H1 (cell line): ENCODE results near the gene LRRC72. TPM values are rescaled to one million over a fixed set of nuclear protein-coding genes. Genes with fewer than 3 reads are reported as not detected.
"Not testable (repeated sequence)": the region's sequence is repeated elsewhere in the genome, so short reads cannot be mapped to it uniquely, and the experiment has no call there.

Experiments used
- CTCF ChIA-PET: fragments of 300-600 bp; sonication (Branson Sonifier 250); formaldehyde crosslinking; loops from one replicate; lab custom pipeline; 2021; ENCODE audit not compliant: partially characterized antibody; lab: Charles Lee
- POLR2A ChIA-PET: fragments of 300-600 bp; sonication (Branson Sonifier 250); formaldehyde crosslinking; loops from one replicate; lab custom pipeline; 2021; ENCODE audit warnings: inconsistent platforms; ENCODE audit not compliant: partially characterized antibody; lab: Charles Lee
- DNase-seq, 2 experiments: peaks; one replicate each; pipeline versions ENCODE4 v3.0.0 to v3.0.0-alpha.2; 2010 to 2022; ENCODE audit warnings: low spot score in 2 of 2, low read depth in 1 of 2, mixed read lengths in 1 of 2
- FAIRE-seq: peaks from 2 replicates; lab custom pipeline; 2011; peaks lifted over from hg19 to GRCh38; lab: Jason Lieb, UNC
- H2AFZ ChIP-seq: 2 replicates; pipeline ENCODE4 v1.8.1; 2012; ENCODE audit warnings: low read length, inconsistent platforms
- H2AK5ac ChIP-seq: 2 replicates; pipeline ENCODE4 v1.6.1; 2013; ENCODE audit warnings: low read depth, low read length
- H2BK120ac ChIP-seq: replicated peaks from 2 replicates; pipeline ENCODE3; 2013; ENCODE audit warnings: low read depth, low read length, inconsistent platforms
- H2BK12ac ChIP-seq: 2 replicates; pipeline ENCODE4 v1.6.1; 2013; ENCODE audit warnings: low read depth, low read length
- H2BK15ac ChIP-seq: 2 replicates; pipeline ENCODE4 v1.6.1; 2013; ENCODE audit warnings: low read length
- H2BK20ac ChIP-seq: 2 replicates; pipeline ENCODE4 v1.6.1; 2013; ENCODE audit warnings: low read length
- H2BK5ac ChIP-seq: 2 replicates; pipeline ENCODE4 v1.6.1; 2013; ENCODE audit warnings: low read depth, low read length
- H3K14ac ChIP-seq: 2 replicates; pipeline ENCODE4 v1.6.1; 2013; ENCODE audit warnings: inconsistent platforms; ENCODE audit not compliant: insufficient read length
- H3K18ac ChIP-seq: 2 replicates; pipeline ENCODE4 v1.6.1; 2013; ENCODE audit warnings: low read length; ENCODE audit errors: extremely low read depth
- H3K23ac ChIP-seq: 2 replicates; pipeline ENCODE4 v1.6.1; 2013; ENCODE audit warnings: inconsistent platforms; ENCODE audit not compliant: insufficient read length
- H3K23me2 ChIP-seq: 2 replicates; pipeline ENCODE4 v1.6.1; 2013; ENCODE audit warnings: low read depth, low read length
- H3K27ac ChIP-seq: 2 replicates; pipeline ENCODE4 v1.6.1; 2011; ENCODE audit warnings: low read depth, low read length, inconsistent platforms
- H3K27me3 ChIP-seq, 4 experiments: replicated peaks in 1 of 4; 1 replicate in 1 of 4; 2 replicates in 3 of 4; pipeline versions ENCODE4 v1.6.1 to v1.8.1; 2011 to 2013; ENCODE audit warnings: low read length in 3 of 4, mild to moderate bottlenecking in 3 of 4, inconsistent platforms in 2 of 4, mixed read lengths in 2 of 4, moderate library complexity in 1 of 4; ENCODE audit not compliant: control insufficient read depth in 3 of 4, insufficient read depth in 3 of 4; ENCODE audit errors: extremely low read depth in 1 of 4
- H3K36me3 ChIP-seq, 4 experiments: 2 replicates each; pipeline versions ENCODE4 v1.6.1 to v1.8.1; 2011 to 2013; ENCODE audit warnings: mild to moderate bottlenecking in 4 of 4, low read length in 3 of 4, moderate library complexity in 2 of 4, control low read depth in 1 of 4, inconsistent platforms in 1 of 4; ENCODE audit not compliant: insufficient read depth in 4 of 4, control insufficient read depth in 2 of 4
- H3K4ac ChIP-seq: replicated peaks from 2 replicates; pipeline ENCODE3; 2013; ENCODE audit warnings: low read length, low read depth, mixed read lengths, inconsistent platforms; ENCODE audit not compliant: insufficient read length
- H3K4me1 ChIP-seq, 4 experiments: replicated peaks in 1 of 4; 1 replicate in 1 of 4; 2 replicates in 3 of 4; pipeline versions ENCODE4 v1.6.1 to v1.8.1; 2011 to 2013; ENCODE audit warnings: low read length in 3 of 4, inconsistent platforms in 2 of 4, mixed read lengths in 1 of 4; ENCODE audit not compliant: insufficient read depth in 4 of 4, control insufficient read depth in 3 of 4
- H3K4me2 ChIP-seq, 2 experiments: 2 replicates each; pipeline versions ENCODE4 v1.6.1 to v1.8.1; 2011 to 2013; ENCODE audit warnings: low read depth in 2 of 2, low read length in 2 of 2, control low read depth in 1 of 2, inconsistent platforms in 1 of 2, mild to moderate bottlenecking in 1 of 2; ENCODE audit not compliant: insufficient read depth in 1 of 2
- H3K4me3 ChIP-seq, 4 experiments: fragments of 200-600, 300-600 bp in 1 of 4; sonication (generic), shearing (Covaris generic), sonication (Bioruptor Twin) in 1 of 4; 2 replicates each; pipeline versions ENCODE4 v1.5.1 to v1.8.1; 2011 to 2016; ENCODE audit warnings: low read length in 4 of 4, low read depth in 3 of 4, control low read depth in 2 of 4, inconsistent platforms in 2 of 4, mild to moderate bottlenecking in 2 of 4, mixed read lengths in 1 of 4, moderate library complexity in 1 of 4; ENCODE audit not compliant: insufficient read depth in 2 of 4; ENCODE audit errors: extremely low read depth in 1 of 4
- H3K56ac ChIP-seq: replicated peaks from 2 replicates; pipeline ENCODE3; 2013; ENCODE audit warnings: low read depth, mild to moderate bottlenecking, mixed read lengths, low read length, inconsistent platforms; ENCODE audit not compliant: insufficient read length
- H3K79me1 ChIP-seq: 2 replicates; pipeline ENCODE4 v1.6.1; 2013; ENCODE audit warnings: low read depth, low read length, control low read depth
- H3K79me2 ChIP-seq, 2 experiments: 2 replicates each; pipeline versions ENCODE4 v1.6.1 to v1.8.1; 2012 to 2013; ENCODE audit warnings: low read length in 2 of 2, mild to moderate bottlenecking in 2 of 2, inconsistent platforms in 1 of 2; ENCODE audit not compliant: insufficient read depth in 2 of 2, control insufficient read depth in 1 of 2
- H3K9ac ChIP-seq, 4 experiments: replicated peaks in 1 of 4; 1 replicate in 1 of 4; 2 replicates in 3 of 4; pipeline versions ENCODE4 v1.6.1 to v1.8.1; 2011 to 2013; ENCODE audit warnings: low read depth in 3 of 4, low read length in 3 of 4, control low read depth in 2 of 4, mild to moderate bottlenecking in 2 of 4, moderate library complexity in 2 of 4, inconsistent platforms in 1 of 4; ENCODE audit errors: extremely low read depth in 1 of 4
- H3K9me3 ChIP-seq, 2 experiments: 2 replicates each; pipeline versions ENCODE4 v1.6.1 to v1.8.1; 2012 to 2013; ENCODE audit warnings: mild to moderate bottlenecking in 2 of 2, moderate library complexity in 2 of 2, control low read depth in 1 of 2, inconsistent platforms in 1 of 2, low read depth in 1 of 2, low read length in 1 of 2, mixed read lengths in 1 of 2; ENCODE audit not compliant: insufficient read depth in 2 of 2
- H4K20me1 ChIP-seq, 2 experiments: replicated peaks in 1 of 2; 2 replicates each; pipeline versions ENCODE3 to v1.8.1; 2011 to 2013; ENCODE audit warnings: inconsistent platforms in 2 of 2, low read length in 2 of 2, mild to moderate bottlenecking in 1 of 2; ENCODE audit not compliant: insufficient read depth in 2 of 2, control insufficient read depth in 1 of 2
- H4K5ac ChIP-seq: 2 replicates; pipeline ENCODE4 v1.6.1; 2013; ENCODE audit warnings: low read length, low read depth, mixed read lengths, inconsistent platforms; ENCODE audit not compliant: insufficient read length
- H4K8ac ChIP-seq: 2 replicates; pipeline ENCODE4 v1.8.0; 2013; ENCODE audit warnings: mild to moderate bottlenecking, moderate library complexity, low read length, inconsistent platforms; ENCODE audit not compliant: insufficient read depth; ENCODE audit errors: extremely low read depth
- H4K91ac ChIP-seq: replicated peaks from 2 replicates; pipeline ENCODE3; 2013; ENCODE audit warnings: low read length, mixed read lengths, inconsistent platforms; ENCODE audit not compliant: insufficient read length
- WGBS, 2 experiments: shearing (Covaris generic) in 1 of 2; methylation state at CpG; one replicate each; pipeline versions ENCODE4 v1.1.6 to v1.1.7; 2013 to 2015; ENCODE audit warnings: low lambda C conversion rate in 2 of 2, mixed read lengths in 2 of 2, inconsistent platforms in 1 of 2, low coverage in 1 of 2, missing lambda C conversion rate in 1 of 2; ENCODE audit not compliant: insufficient replicate concordance in 2 of 2, insufficient coverage in 1 of 2, insufficient read length in 1 of 2; ENCODE audit errors: extremely low coverage in 1 of 2, missing lambda C conversion rate in 1 of 2; 5-methylcytosine and 5-hydroxymethylcytosine counted together
- polyA plus RNA-seq, 7 experiments: library from polyadenylated mRNA; depleted of rRNA in 3 of 7; stranded (reverse) in 5 of 7; unstranded in 2 of 7; fragments of >200 nt in 5 of 7; fragments of 200-250 nt in 2 of 7; gene quantifications; 1 replicate in 5 of 7; 2 replicates in 1 of 7; 4 replicates in 1 of 7; pipeline versions ENCODE4 v1.2.1 to v1.2.3, GENCODE V29; 2011 to 2013; ENCODE audit warnings: missing spikeins in 2 of 7, mixed read lengths in 2 of 7
- total RNA-seq: library from RNA; stranded (reverse); fragmentation: NEBNext Ultra II Directional; extraction: Animal tissue kit (Norgen Biotek cat#: 25700); gene quantifications from 2 replicates; pipeline ENCODE4 v1.2.1, GENCODE V29; 2021

The LRRC72 gene
- total and polyA plus RNA-seq, 2 of the 8 experiments (the other 6 are each of a cell fraction or from before 2014, with no cell fraction given) = not detected

- H3K9me3 ChIP-seq, H3K36me3 ChIP-seq, H3K4me1 ChIP-seq, H2BK20ac ChIP-seq, H2AFZ ChIP-seq, POLR2A ChIA-PET, H3K56ac ChIP-seq, H3K79me2 ChIP-seq, H4K5ac ChIP-seq, H3K23me2 ChIP-seq, H3K23ac ChIP-seq, H3K4me2 ChIP-seq, H4K91ac ChIP-seq, H2BK120ac ChIP-seq, H3K4ac ChIP-seq, H3K4me3 ChIP-seq, H2BK5ac ChIP-seq, H4K20me1 ChIP-seq, H3K79me1 ChIP-seq, H2AK5ac ChIP-seq, H3K27ac ChIP-seq, H2BK15ac ChIP-seq, H3K9ac ChIP-seq, H3K14ac ChIP-seq, H3K27me3 ChIP-seq, H2BK12ac ChIP-seq, DNase-seq, FAIRE-seq, H3K18ac ChIP-seq, H4K8ac ChIP-seq: not testable (repeated sequence)
- CTCF ChIA-PET = interaction anchor here (1.2 kb wide), 2 partner anchors 15 to 45 kb away, joined by 4 to 5 read pairs; no protein-coding TSS in a partner anchor
- 90% methylated on average over 2 of the region's 2 CpGs; no CpG with 5 or more reads in 1 of the 2 experiments for WGBS, 2 experiments
Measured at GRCh38 chr7:16519985-16520384, 6.6 kb upstream of the LRRC72 start.
